Spleen (tissue), 11 donors: ENCODE data around the gene SEL1L3. TPM values are rescaled to one million over a fixed set of nuclear protein-coding genes. Genes with fewer than 3 reads are reported as not detected.
A peak's percentile ranks its signal among the peaks of the same experiment; 100 is the strongest.

Experiments
- DNase-seq: peaks from one replicate; pipeline ENCODE4 v3.0.0-alpha.2; 2020
- H3K27ac ChIP-seq, 8 donors: fragments of 200-600 bp; sonication (generic) in 7 of 8; 1 replicate in 4 of 8; 2 replicates in 4 of 8; pipeline versions ENCODE4 v1.5.0 to v1.8.0; 2016 to 2021; ENCODE audit warnings: inconsistent platforms in 4 of 8, mild to moderate bottlenecking in 4 of 8, moderate library complexity in 1 of 8
- H3K27me3 ChIP-seq, 7 donors: fragments of 200-600 bp; sonication (generic) in 6 of 7; replicated peaks in 1 of 7; 1 replicate in 4 of 7; 2 replicates in 3 of 7; pipeline versions ENCODE4 v1.5.0 to v1.8.0; 2016 to 2021; ENCODE audit warnings: inconsistent platforms in 3 of 7, mild to moderate bottlenecking in 1 of 7
- H3K36me3 ChIP-seq, 6 donors: fragments of 200-600 bp; sonication (generic) in 5 of 6; 1 replicate in 4 of 6; 2 replicates in 2 of 6; pipeline versions ENCODE4 v1.5.0 to v1.8.0; 2016 to 2021; ENCODE audit warnings: inconsistent platforms in 2 of 6
- H3K4me1 ChIP-seq, 6 donors: fragments of 200-600 bp; sonication (generic) in 5 of 6; 1 replicate in 3 of 6; 2 replicates in 3 of 6; pipeline versions ENCODE4 v1.5.0 to v1.8.0; 2016 to 2021; ENCODE audit warnings: inconsistent platforms in 3 of 6
- H3K4me3 ChIP-seq, 8 donors: fragments of 200-600 bp; sonication (generic) in 7 of 8; 1 replicate in 4 of 8; 2 replicates in 4 of 8; pipeline versions ENCODE4 v1.5.0 to v1.8.0; 2016 to 2021; ENCODE audit warnings: inconsistent platforms in 4 of 8, mild to moderate bottlenecking in 4 of 8, moderate library complexity in 2 of 8
- H3K9me3 ChIP-seq, 8 donors: fragments of 200-600 bp; sonication (generic) in 7 of 8; 1 replicate in 4 of 8; 2 replicates in 4 of 8; pipeline versions ENCODE4 v1.5.0 to v1.8.0; 2016 to 2021; ENCODE audit warnings: inconsistent platforms in 4 of 8
- POLR2A ChIP-seq, 3 donors: fragments of 450-650 bp; IDR thresholded peaks; one replicate each; pipeline ENCODE4 v1.5.1; 2017; ENCODE audit warnings: antibody characterized with exemption in 3 of 3, mild to moderate bottlenecking in 1 of 3
- POLR2AphosphoS5 ChIP-seq, 3 donors: sonication (generic); formaldehyde crosslinking; IDR thresholded peaks; one replicate each; pipeline ENCODE4 v1.5.1; 2017; ENCODE audit warnings: antibody characterized with exemption in 3 of 3
- WGBS, 5 donors: extraction: QIAGEN DNeasy Blood & Tissue Kit in 3 of 5; methylation state at CpG; one replicate each; pipeline versions ENCODE4 v1.1.5 to v1.1.7; 2013 to 2018; 5-methylcytosine and 5-hydroxymethylcytosine counted together
- intact Hi-C: fragments of 100-400 bp; cut with DNase I; formaldehyde crosslinking; loops from one replicate; pipeline ENCODE4 v1.15.0; 2023; ENCODE audit warnings: low total_unique reads
- polyA plus RNA-seq, 3 donors: library from polyadenylated mRNA; stranded (reverse); fragments of 200-250 nt; gene quantifications; one replicate each; pipeline ENCODE4 v1.2.1, GENCODE V29; 2013
- total RNA-seq, 7 donors: library from RNA; depleted of rRNA in 3 of 7; stranded (reverse); fragments of >200 nt in 3 of 7; fragmentation: NEBNext Ultra II Directional in 4 of 7; extraction: Animal tissue kit (Norgen Biotek cat#: 25700) in 4 of 7; gene quantifications; one replicate each; pipeline versions ENCODE4 v1.1.0 to v1.2.1, GENCODE V29; 2016 to 2021
- TF ChIP-seq, protein P1 (sequence below), 11 experiments: fragments of 200-600 bp in 7 of 11; fragments of 450-650 bp in 4 of 11; sonication (generic) in 4 of 11; IDR thresholded peaks in 8 of 11; conservative IDR thresholded peaks in 3 of 11; 1 replicate in 7 of 11; 2 replicates in 4 of 11; pipeline versions ENCODE4 v1.4.0 to v1.8.0; 2016 to 2021; ENCODE audit warnings: antibody characterized with exemption in 11 of 11, inconsistent platforms in 4 of 11, mild to moderate bottlenecking in 1 of 11
- donor health status: healthy with polysubstance abuse.
- donor health status: DM: no; HTN: no; CAD: no; lungs with moderate emphysema.
- donor health status: DM: no; HTN: no; CAD: no.
- donor health status: Bipolar disorder and iron deficiency.
- donor health status: healthy.
- donor health status: DM: no; HTN: no; CAD: no.
- donor health status: DM: yes; HTN: yes; CAD: no.

The SEL1L3 gene
- total and polyA plus RNA-seq, 10 donors, result 59.0 to 319 (median 127) TPM

DNA sequence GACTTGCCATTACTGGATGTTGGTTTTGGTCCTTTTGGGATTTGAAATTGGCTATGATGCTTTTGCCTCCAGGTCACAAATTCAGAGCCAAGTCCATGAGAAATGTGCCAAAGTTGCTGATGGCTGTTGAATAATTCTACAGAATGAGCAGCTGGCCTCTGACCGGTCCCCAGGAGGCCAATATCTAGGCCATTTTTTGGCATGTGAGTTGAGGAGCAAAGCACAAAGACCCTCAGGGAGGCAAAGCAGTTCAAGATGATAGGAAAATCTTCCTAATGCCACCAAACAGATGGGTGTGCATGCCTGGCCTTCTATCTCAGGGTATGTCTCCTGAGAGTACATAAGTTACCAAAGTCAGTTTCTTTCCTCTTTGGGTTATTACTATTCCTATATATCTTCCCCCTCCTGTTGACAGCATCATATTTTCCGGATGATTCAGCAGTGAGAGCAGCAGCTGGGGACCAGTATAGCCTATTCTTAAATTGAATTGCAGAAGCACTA is 44.4 kb downstream of the SEL1L3 start:
- H3K36me3 ChIP-seq, result peaks cover 0 to 99% (median 79%) of the 10 kb centered on the region in 6 donors
- no peak overlapping the region for H3K27ac ChIP-seq
- TF ChIP-seq, protein P1, sequence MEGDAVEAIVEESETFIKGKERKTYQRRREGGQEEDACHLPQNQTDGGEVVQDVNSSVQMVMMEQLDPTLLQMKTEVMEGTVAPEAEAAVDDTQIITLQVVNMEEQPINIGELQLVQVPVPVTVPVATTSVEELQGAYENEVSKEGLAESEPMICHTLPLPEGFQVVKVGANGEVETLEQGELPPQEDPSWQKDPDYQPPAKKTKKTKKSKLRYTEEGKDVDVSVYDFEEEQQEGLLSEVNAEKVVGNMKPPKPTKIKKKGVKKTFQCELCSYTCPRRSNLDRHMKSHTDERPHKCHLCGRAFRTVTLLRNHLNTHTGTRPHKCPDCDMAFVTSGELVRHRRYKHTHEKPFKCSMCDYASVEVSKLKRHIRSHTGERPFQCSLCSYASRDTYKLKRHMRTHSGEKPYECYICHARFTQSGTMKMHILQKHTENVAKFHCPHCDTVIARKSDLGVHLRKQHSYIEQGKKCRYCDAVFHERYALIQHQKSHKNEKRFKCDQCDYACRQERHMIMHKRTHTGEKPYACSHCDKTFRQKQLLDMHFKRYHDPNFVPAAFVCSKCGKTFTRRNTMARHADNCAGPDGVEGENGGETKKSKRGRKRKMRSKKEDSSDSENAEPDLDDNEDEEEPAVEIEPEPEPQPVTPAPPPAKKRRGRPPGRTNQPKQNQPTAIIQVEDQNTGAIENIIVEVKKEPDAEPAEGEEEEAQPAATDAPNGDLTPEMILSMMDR (IDR thresholded peaks at IDR 0.05 in 8 of 11, conservative IDR thresholded peaks at IDR 0.05 in 3 of 11), result no peak
- TF ChIP-seq POLR2AphosphoS5 (IDR thresholded peaks at IDR 0.05), result no peak
- TF ChIP-seq POLR2A (IDR thresholded peaks at IDR 0.05), result no peak
- H3K9me3 ChIP-seq, result no peaks in the 10 kb centered on the region
- H3K4me3 ChIP-seq, result no peak overlapping the region
- 86 to 100% (median 97%) methylated on average over 2 of the region's 2 CpGs for WGBS, 5 donors
- peaks cover 0 to 13% (median 0%) of the 10 kb centered on the region in 6 donors for H3K4me1 ChIP-seq
- no peaks in the 10 kb centered on the region for H3K27me3 ChIP-seq
- intact Hi-C loops, result no loop called here
- no peak for DNase-seq

DNA sequence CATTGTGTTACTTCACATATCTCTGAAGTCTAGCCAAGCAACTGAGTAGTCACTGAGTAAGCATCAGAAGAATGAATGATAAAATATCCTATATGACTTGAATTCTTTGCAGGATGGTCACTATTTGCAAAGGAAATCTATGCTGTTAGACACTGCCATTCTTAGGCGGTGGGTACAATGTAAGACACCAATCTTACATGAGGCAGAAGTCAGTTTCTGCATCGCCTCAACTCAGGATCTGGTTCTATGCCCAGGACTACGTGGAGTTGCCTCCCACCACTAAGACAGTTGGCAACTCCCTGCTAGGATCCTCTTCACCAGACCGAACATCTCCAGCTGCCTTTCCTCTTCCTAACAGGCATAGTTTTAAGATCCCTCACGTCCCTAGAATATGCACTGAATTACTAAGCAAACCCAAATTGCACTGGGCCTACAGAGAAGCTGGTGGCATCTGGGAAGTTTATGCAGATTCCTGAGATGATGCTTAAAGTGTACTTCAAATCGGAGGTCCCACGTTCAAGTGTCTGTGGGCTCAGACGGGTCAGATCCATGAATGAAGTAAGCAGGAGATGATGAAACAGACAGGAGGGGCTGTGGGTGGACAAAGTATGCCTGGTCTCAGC is 45.6 kb downstream of the SEL1L3 start:
- TF ChIP-seq POLR2AphosphoS5 (IDR thresholded peaks at IDR 0.05) (peak in 1 of 3 donors; percentile 24), POLR2A (IDR thresholded peaks at IDR 0.05) (no peak)
- TF ChIP-seq, protein P1 (IDR thresholded peaks at IDR 0.05 in 8 of 11, conservative IDR thresholded peaks at IDR 0.05 in 3 of 11), result no peak
- H3K4me1 ChIP-seq, result peaks cover 0 to 16% (median 0%) of the 10 kb centered on the region in 6 donors
- no peak overlapping the region for H3K27ac ChIP-seq
- no peaks in the 10 kb centered on the region for H3K9me3 ChIP-seq
- DNase-seq, result no peak
- intact Hi-C loops, result no loop called here
- no peak overlapping the region for H3K4me3 ChIP-seq
- no peaks in the 10 kb centered on the region for H3K27me3 ChIP-seq
- H3K36me3 ChIP-seq, result peaks cover 0 to 99% (median 76%) of the 10 kb centered on the region in 6 donors
- 78 to 88% (median 87%) methylated on average over 8 of the region's 8 CpGs for WGBS, 5 donors

DNA sequence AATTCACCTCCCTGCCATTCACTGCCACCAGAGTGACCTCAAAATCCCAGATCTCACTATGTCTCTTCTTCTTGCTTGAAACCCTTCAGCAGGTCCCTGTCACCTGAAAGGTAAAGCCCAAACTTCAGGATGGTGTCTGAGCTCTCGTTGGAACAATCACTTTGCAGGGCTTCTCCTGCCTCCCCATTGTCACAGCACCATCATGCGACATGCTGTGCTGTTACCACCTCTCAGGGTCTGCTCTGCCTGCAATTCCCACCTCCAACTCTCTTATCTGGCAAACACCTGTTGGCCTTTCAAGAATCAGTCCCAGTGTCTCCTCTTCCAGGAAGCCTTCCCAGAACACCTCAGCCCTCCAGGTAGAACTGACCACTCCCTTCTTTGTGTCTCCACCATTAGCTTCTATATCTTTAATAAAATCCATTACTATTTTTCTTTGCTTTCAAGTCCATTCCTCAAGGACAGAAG is 46.2 kb downstream of the SEL1L3 start:
- Histone ChIP-seq H3K36me3 (peaks cover 0 to 99% (median 77%) of the 10 kb centered on the region in 6 donors), H3K4me3 (no peak overlapping the region), H3K27ac (no peak overlapping the region), H3K4me1 (peaks cover 0 to 16% (median 0%) of the 10 kb centered on the region in 6 donors), H3K27me3 (no peaks in the 10 kb centered on the region), H3K9me3 (no peaks in the 10 kb centered on the region)
- no peak for DNase-seq
- WGBS, 5 donors, result 89 to 97% (median 93%) methylated on average over 2 of the region's 2 CpGs
- TF ChIP-seq POLR2A (IDR thresholded peaks at IDR 0.05) (no peak), POLR2AphosphoS5 (IDR thresholded peaks at IDR 0.05) (no peak)
- TF ChIP-seq, protein P1 (IDR thresholded peaks at IDR 0.05 in 8 of 11, conservative IDR thresholded peaks at IDR 0.05 in 3 of 11), result no peak
- intact Hi-C loops, result no loop called here

DNA sequence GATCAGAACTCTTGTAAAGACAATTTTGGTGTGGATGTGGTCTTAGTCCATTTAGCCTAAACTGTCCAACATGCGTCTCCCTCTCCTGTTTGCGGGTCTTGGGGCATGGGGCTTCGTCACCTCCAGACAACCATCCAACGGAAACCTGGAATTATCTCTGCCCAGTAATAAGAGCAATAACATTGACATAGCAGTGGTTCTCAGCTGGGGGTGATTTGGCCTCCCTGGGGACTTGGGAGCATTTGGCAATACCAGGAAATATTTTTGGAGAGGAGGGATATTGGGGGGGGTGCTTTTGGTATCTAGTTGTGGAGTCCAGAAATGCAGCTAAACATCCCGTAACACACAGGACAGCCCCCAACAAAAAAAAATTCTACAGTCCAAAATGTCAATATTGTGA is 47.2 kb downstream of the SEL1L3 start:
- Histone ChIP-seq H3K27ac (no peak overlapping the region), H3K36me3 (peaks cover 0 to 99% (median 78%) of the 10 kb centered on the region in 6 donors), H3K9me3 (no peaks in the 10 kb centered on the region), H3K27me3 (no peaks in the 10 kb centered on the region), H3K4me1 (peaks cover 0 to 16% (median 0%) of the 10 kb centered on the region in 6 donors), H3K4me3 (no peak overlapping the region)
- WGBS, 5 donors, result 92 to 99% (median 97%) methylated on average over 5 of the region's 5 CpGs
- TF ChIP-seq, protein P1 (IDR thresholded peaks at IDR 0.05 in 8 of 11, conservative IDR thresholded peaks at IDR 0.05 in 3 of 11), result no peak
- no peak for DNase-seq
- intact Hi-C loops, result no loop called here
